B cell (primary cell): ENCODE measurements around the gene CFLAR.

Source experiments
- CTCF ChIP-seq: fragments of 200-600 bp; IDR thresholded peaks from one replicate; pipeline ENCODE4 v1.8.0; 2022; ENCODE audit warnings: antibody characterized with exemption, mild to moderate bottlenecking
- EZH2 ChIP-seq: IDR thresholded peaks from 2 replicates; pipeline ENCODE4 v1.6.1; 2012; ENCODE audit warnings: borderline replicate concordance, low read depth, mild to moderate bottlenecking, moderate library complexity, low read length; ENCODE audit not compliant: insufficient read depth, poor library complexity, severe bottlenecking

- no peak for TF ChIP-seq CTCF
- no peak for TF ChIP-seq EZH2
Observed at GRCh38 chr2:201108341-201108740, 7.6 kb upstream of the CFLAR start.
